ENCODE measurements around the gene SLC66A2. TPM values are rescaled to one million over a fixed set of nuclear protein-coding genes. Genes with fewer than 3 reads are reported as not detected.
A peak's percentile ranks its signal among the peaks of the same experiment; 100 is the strongest.

The SLC66A2 gene
- total and polyA plus RNA-seq, 12 donors: 5.1 to 47.8 (median 32.9) TPM

DNA sequence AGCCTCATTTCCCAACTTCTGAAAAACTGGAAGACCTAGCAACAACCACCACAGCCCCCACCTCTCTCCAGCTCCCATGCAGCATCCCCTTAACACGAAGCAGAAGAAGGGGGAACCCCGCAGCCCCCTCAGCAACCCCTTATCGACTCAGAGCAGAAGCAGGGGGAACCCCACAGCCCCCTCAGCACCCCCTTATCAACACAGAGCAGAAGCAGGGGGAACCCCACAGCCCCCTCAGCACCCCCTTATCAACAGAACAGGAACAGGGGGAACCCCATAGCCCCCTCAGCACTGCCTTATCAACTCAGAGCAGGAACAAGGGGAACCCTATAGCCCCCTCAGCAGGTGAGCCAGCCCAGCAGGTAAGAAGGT is 6.7 kb downstream of the SLC66A2 start:
- Histone ChIP-seq H3K27me3 (no peaks in the 10 kb centered on the region), H3K4me1 (replicated peaks in 1 of 2) (peaks cover 6 to 29% of the 10 kb centered on the region in 2 donors), H3K27ac (peak overlapping the region in 1 of 5 donors; percentile 69), H3K9me3 (replicated peaks in 1 of 3) (no peaks in the 10 kb centered on the region), H3K4me3 (no peak overlapping the region), H3K36me3 (replicated peaks in 1 of 2) (peaks cover 0 to 21% of the 10 kb centered on the region in 2 donors)
- peak in 1 of 7 donors; percentile 17 for DNase-seq
- intact Hi-C loops (cut with DNase I): no loop called here
- WGBS, 4 donors: 68 to 90% (median 76%) methylated on average over 3 of the region's 3 CpGs; no CpG with 5 or more reads in 1 of the 4 donors
- TF ChIP-seq CTCF (IDR thresholded peaks at IDR 0.05) (no peak), POLR2A (IDR thresholded peaks at IDR 0.05) (no peak)

DNA sequence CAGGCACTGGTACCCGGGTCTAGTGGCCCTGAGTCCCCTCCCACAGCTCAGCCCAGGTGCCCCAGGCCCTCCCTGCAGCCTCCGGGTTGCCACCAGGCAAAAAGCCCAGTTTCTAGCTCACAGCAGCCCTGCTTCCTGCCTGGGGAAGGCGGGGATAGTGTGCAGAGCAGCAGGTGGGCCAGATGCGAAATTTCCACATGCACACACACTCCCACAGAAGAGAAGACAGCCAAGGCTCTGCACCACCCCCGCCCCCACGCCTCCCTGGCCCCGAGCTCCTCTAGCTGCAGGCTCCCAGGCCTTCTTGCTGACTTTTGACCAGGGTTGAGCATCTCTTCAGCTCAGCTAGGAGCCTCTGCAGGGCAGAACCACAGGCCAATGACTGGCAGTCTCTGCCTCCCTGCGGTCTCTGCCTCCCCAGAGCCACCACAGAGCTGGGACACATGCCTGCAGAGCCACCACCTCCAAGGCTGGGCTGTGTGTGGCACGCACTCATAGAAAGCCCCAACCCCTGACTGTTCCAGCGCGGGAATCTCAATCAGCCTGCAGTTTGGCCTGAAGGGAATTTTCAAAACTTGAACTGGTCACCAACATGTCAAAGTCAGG is 7.2 kb downstream of the SLC66A2 start:
- H3K9me3 ChIP-seq (replicated peaks in 1 of 3): no peaks in the 10 kb centered on the region
- TF ChIP-seq CTCF (IDR thresholded peaks at IDR 0.05) (no peak), POLR2A (IDR thresholded peaks at IDR 0.05) (no peak)
- 60 to 78% (median 73%) methylated on average over 2 to 11 of the region's 11 CpGs for WGBS, 4 donors
- no peak overlapping the region for H3K4me3 ChIP-seq
- no peaks in the 10 kb centered on the region for H3K27me3 ChIP-seq
- DNase-seq: peak in 3 of 7 donors; percentile 16 to 46 (median 17)
- H3K27ac ChIP-seq: peak overlapping the region in 1 of 5 donors; percentile 69
- peaks cover 3 to 24% of the 10 kb centered on the region in 2 donors for H3K4me1 ChIP-seq (replicated peaks in 1 of 2)
- peaks cover 0 to 21% of the 10 kb centered on the region in 2 donors for H3K36me3 ChIP-seq (replicated peaks in 1 of 2)
- intact Hi-C loops (cut with DNase I): no loop called here

GRCh38 chr18:79943608-79944125 is 7.8 kb downstream of the SLC66A2 start:
- Histone ChIP-seq H3K4me1 (replicated peaks in 1 of 2) (peaks cover 0 to 18% of the 10 kb centered on the region in 2 donors), H3K36me3 (replicated peaks in 1 of 2) (peaks cover 0 to 21% of the 10 kb centered on the region in 2 donors), H3K4me3 (no peak overlapping the region), H3K27ac (peak overlapping the region in 1 of 5 donors; percentile 69), H3K9me3 (replicated peaks in 1 of 3) (no peaks in the 10 kb centered on the region), H3K27me3 (no peaks in the 10 kb centered on the region)
- TF ChIP-seq CTCF (IDR thresholded peaks at IDR 0.05) (no peak), POLR2A (IDR thresholded peaks at IDR 0.05) (no peak)
- intact Hi-C loops (cut with DNase I): no loop called here
- WGBS, 4 donors: 92 to 100% (median 95%) methylated on average over 7 to 20 of the region's 20 CpGs
- peak in 3 of 7 donors; percentile 11 to 42 (median 17) for DNase-seq

- H3K4me1 ChIP-seq (replicated peaks in 1 of 2): peaks cover 0 to 15% of the 10 kb centered on the region in 2 donors
- intact Hi-C loops (cut with DNase I): no loop called here
- no peak overlapping the region for H3K4me3 ChIP-seq
- no peaks in the 10 kb centered on the region for H3K9me3 ChIP-seq (replicated peaks in 1 of 3)
- 87 to 92% (median 90%) methylated on average over 21 to 31 of the region's 31 CpGs for WGBS, 4 donors
- H3K27me3 ChIP-seq: no peaks in the 10 kb centered on the region
- TF ChIP-seq CTCF (IDR thresholded peaks at IDR 0.05) (no peak), POLR2A (IDR thresholded peaks at IDR 0.05) (no peak)
- peak in 3 of 7 donors; percentile 13 to 43 (median 18) for DNase-seq
- H3K36me3 ChIP-seq (replicated peaks in 1 of 2): peaks cover 0 to 21% of the 10 kb centered on the region in 2 donors
- peak overlapping the region in 1 of 5 donors; percentile 69 for H3K27ac ChIP-seq
Measured at GRCh38 chr18:79942786-79943607, 8.5 kb downstream of the SLC66A2 start.

Measured in adrenal gland (tissue), 12 donors.